Small intestine (tissue), 7 donors: Measurements from ENCODE around the gene CCDC106. TPM values are rescaled to one million over a fixed set of nuclear protein-coding genes. Genes with fewer than 3 reads are reported as not detected.
A peak's percentile ranks its signal among the peaks of the same experiment; 100 is the strongest.

Source experiments
- DNase-seq, 2 donors: peaks; one replicate each; pipeline versions ENCODE4 v3.0.0 to v3.0.0-alpha.2; 2013
- FAIRE-seq: peaks from 2 replicates; lab custom pipeline; 2012; peaks lifted over from hg19 to GRCh38; lab: Jason Lieb, UNC
- H3K27ac ChIP-seq, 3 donors: one replicate each; pipeline ENCODE4 v1.5.1; 2013; ENCODE audit warnings: low read length in 2 of 3, mild to moderate bottlenecking in 2 of 3, control low read depth in 1 of 3, inconsistent platforms in 1 of 3, low read depth in 1 of 3, moderate library complexity in 1 of 3
- H3K27me3 ChIP-seq, 3 donors: one replicate each; pipeline ENCODE4 v1.6.1; 2013; ENCODE audit warnings: low read length in 3 of 3, inconsistent platforms in 1 of 3; ENCODE audit not compliant: control insufficient read depth in 3 of 3, insufficient read depth in 3 of 3
- H3K36me3 ChIP-seq, 3 donors: one replicate each; pipeline ENCODE4 v1.6.1; 2013; ENCODE audit warnings: low read length in 3 of 3, inconsistent platforms in 1 of 3, low read depth in 1 of 3, mild to moderate bottlenecking in 1 of 3, moderate library complexity in 1 of 3; ENCODE audit not compliant: control insufficient read depth in 3 of 3, insufficient read depth in 2 of 3
- H3K4me1 ChIP-seq, 3 donors: one replicate each; pipeline ENCODE4 v1.6.1; 2013; ENCODE audit warnings: low read length in 2 of 3, inconsistent platforms in 1 of 3, low read depth in 1 of 3, mild to moderate bottlenecking in 1 of 3, moderate library complexity in 1 of 3; ENCODE audit not compliant: control insufficient read depth in 3 of 3, insufficient read depth in 2 of 3
- H3K4me3 ChIP-seq, 3 donors: one replicate each; pipeline ENCODE4 v1.5.1; 2013; ENCODE audit warnings: low read length in 3 of 3, control low read depth in 1 of 3, inconsistent platforms in 1 of 3, low read depth in 1 of 3, mild to moderate bottlenecking in 1 of 3, moderate library complexity in 1 of 3
- H3K9me3 ChIP-seq, 2 donors: one replicate each; pipeline ENCODE4 v1.6.1; 2013; ENCODE audit warnings: low read depth in 1 of 2, low read length in 1 of 2; ENCODE audit not compliant: control insufficient read depth in 2 of 2, insufficient read depth in 1 of 2
- WGBS, 3 donors: extraction: QIAGEN DNeasy Blood & Tissue Kit; methylation state at CpG; one replicate each; pipeline ENCODE4 v1.1.7; 2013; 5-methylcytosine and 5-hydroxymethylcytosine counted together
- polyA plus RNA-seq, 4 donors: library from polyadenylated mRNA; stranded (reverse) in 3 of 4; unstranded in 1 of 4; fragments of 200-250 nt in 3 of 4; fragments of 120-200 nt in 1 of 4; gene quantifications; one replicate each; pipeline versions ENCODE4 v1.2.1 to v1.2.3, GENCODE V29; 2013
- donor health status: healthy with polysubstance abuse.
- donor health status: control.
- donor health status: control.
- donor health status: Bipolar disorder and iron deficiency.
- donor health status: healthy.

CCDC106 gene
- polyA plus RNA-seq, 4 donors = 2.5 to 12.1 (median 5.6) TPM

DNA sequence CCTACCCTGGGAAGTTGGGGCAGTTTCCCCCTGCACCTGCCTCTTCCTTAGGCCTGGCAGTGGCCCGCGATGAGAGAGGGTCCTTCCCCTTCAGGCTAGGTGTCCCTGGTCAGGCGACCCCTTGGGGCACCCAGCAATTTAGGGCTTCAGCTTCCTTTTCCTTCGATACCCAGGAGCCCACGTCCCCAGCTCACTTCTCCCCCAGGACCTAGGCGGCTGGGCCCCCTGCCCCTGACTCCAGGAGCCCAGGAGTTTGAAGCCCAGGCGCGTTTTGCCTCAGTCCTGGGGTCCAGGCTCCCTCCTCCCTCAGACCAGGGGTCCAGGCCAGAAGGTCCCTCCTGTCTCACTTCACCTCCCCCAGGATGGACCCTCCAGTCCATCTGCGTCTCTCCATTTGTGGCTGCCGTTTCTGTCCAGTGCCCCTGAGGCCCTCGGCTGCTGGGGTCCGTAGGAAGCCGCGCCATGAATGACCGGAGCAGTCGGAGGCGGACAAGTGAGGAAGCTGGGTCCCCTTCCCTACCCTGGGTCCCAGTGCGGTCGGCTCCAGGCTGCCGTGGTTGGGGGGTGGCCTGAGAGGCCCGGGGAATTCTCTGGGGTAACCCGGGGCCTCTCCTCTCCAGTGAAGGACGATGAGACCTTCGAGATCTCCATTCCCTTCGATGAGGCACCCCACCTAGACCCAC is 714 bp downstream of the CCDC106 start:
- FAIRE-seq = no peak
- peaks cover 0 to 49% (median 2%) of the 10 kb centered on the region in 3 donors for H3K36me3 ChIP-seq
- peak overlapping the region; percentile 50 to 78 (median 57) for H3K4me3 ChIP-seq
- H3K9me3 ChIP-seq = no peaks in the 10 kb centered on the region
- no peaks in the 10 kb centered on the region for H3K27me3 ChIP-seq
- peaks cover 0 to 21% (median 0%) of the 10 kb centered on the region in 3 donors for H3K4me1 ChIP-seq
- peak in 1 of 2 donors; percentile 48 for DNase-seq
- no peak overlapping the region for H3K27ac ChIP-seq
- WGBS, 3 donors = 37 to 51% (median 50%) methylated on average over 24 to 25 of the region's 25 CpGs

DNA sequence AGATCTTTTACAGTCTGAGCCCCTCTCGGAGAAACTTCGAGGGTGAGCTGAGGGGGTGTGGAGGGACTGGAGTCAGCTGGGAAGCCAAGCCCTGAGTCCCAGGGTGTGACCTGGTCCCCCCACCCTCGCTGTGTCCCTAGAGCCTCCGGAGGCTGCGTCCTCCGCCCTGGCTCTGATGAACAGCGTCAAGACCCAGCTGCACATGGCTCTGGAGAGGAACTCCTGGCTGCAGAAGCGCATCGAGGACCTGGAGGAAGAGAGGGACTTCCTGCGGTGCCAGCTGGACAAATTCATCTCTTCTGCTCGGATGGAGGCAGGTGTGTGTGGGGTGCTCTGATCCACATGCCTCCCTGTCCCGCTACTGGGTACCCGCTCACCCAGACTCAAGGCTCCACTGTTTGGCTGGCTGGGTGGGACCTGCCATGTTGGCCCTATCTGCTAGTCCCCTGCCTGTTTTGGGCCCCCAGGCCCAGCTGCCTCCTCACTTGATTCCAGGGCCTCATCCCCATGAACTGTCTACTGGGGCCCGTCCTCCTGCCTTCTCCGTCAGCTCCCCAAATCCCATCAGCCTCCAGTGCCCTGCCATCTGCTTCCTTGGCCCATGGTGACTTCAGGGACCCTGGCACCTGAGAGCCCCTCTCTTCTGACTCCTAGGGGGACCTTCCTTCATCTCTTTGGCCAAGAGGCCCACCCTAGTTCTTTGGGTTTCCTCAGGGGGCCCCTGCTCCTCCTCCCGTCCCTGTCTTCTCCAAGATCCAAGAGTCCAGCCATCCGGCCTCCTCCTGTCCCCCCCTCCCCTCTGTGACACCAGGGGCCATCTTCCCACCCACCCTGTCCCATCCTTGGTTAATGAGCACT is 1.5 kb downstream of the CCDC106 start:
- WGBS, 3 donors = 82 to 91% (median 90%) methylated on average over 15 to 17 of the region's 17 CpGs
- DNase-seq (no peak), FAIRE-seq (no peak)
- no peak overlapping the region for H3K4me3 ChIP-seq
- peaks cover 0 to 20% (median 0%) of the 10 kb centered on the region in 3 donors for H3K4me1 ChIP-seq
- peaks cover 0 to 48% (median 2%) of the 10 kb centered on the region in 3 donors for H3K36me3 ChIP-seq
- no peaks in the 10 kb centered on the region for H3K27me3 ChIP-seq
- no peak overlapping the region for H3K27ac ChIP-seq
- no peaks in the 10 kb centered on the region for H3K9me3 ChIP-seq

DNA sequence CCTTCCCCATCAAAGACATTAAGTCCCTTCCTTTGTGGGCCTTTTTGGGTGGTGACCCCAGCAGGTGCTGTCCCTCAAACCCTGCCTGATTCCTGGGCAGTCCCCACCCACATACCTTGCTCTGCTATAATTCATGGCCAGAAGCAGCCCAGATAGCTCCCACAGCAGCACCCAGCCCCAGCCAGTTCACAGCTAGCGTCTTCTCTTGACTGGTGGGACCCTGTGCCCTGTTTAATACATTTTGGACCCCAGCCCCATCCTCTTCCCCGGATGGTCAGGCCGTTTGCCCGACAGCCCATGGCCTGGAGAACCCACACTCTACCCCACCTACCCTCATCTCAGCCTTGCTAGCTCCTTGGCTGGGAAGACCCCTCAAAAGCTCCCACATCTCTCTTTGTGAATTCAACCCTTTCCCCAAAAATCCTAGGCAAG is 2.1 kb downstream of the CCDC106 start:
- FAIRE-seq = no peak
- H3K27me3 ChIP-seq = no peaks in the 10 kb centered on the region
- H3K4me1 ChIP-seq = peaks cover 0 to 17% (median 0%) of the 10 kb centered on the region in 3 donors
- no peaks in the 10 kb centered on the region for H3K9me3 ChIP-seq
- H3K4me3 ChIP-seq = no peak overlapping the region
- no peak for DNase-seq
- peaks cover 0 to 41% (median 2%) of the 10 kb centered on the region in 3 donors for H3K36me3 ChIP-seq
- 85 to 86% (median 85%) methylated on average over 4 of the region's 4 CpGs for WGBS, 3 donors
- no peak overlapping the region for H3K27ac ChIP-seq

GRCh38 chr19:55650602-55651230 is 2.7 kb downstream of the CCDC106 start:
- H3K27ac ChIP-seq = no peak overlapping the region
- WGBS, 3 donors = 92 to 94% (median 93%) methylated on average over 17 of the region's 17 CpGs
- peaks cover 0 to 36% (median 0%) of the 10 kb centered on the region in 3 donors for H3K36me3 ChIP-seq
- H3K4me3 ChIP-seq = no peak overlapping the region
- no peaks in the 10 kb centered on the region for H3K27me3 ChIP-seq
- FAIRE-seq (no peak), DNase-seq (no peak)
- peaks cover 0 to 17% (median 0%) of the 10 kb centered on the region in 3 donors for H3K4me1 ChIP-seq
- no peaks in the 10 kb centered on the region for H3K9me3 ChIP-seq

- Histone ChIP-seq H3K9me3 (no peaks in the 10 kb centered on the region), H3K27me3 (no peaks in the 10 kb centered on the region), H3K27ac (no peak overlapping the region), H3K36me3 (peaks cover 0 to 35% (median 0%) of the 10 kb centered on the region in 3 donors), H3K4me3 (no peak overlapping the region), H3K4me1 (peaks cover 0 to 17% (median 0%) of the 10 kb centered on the region in 3 donors)
- DNase-seq (no peak), FAIRE-seq (no peak)
- WGBS, 3 donors = 80 to 91% (median 86%) methylated on average over 13 to 18 of the region's 18 CpGs
These were observed 3.2 kb downstream of the CCDC106 start for GRCh38 chr19:55651236-55651635.

DNA sequence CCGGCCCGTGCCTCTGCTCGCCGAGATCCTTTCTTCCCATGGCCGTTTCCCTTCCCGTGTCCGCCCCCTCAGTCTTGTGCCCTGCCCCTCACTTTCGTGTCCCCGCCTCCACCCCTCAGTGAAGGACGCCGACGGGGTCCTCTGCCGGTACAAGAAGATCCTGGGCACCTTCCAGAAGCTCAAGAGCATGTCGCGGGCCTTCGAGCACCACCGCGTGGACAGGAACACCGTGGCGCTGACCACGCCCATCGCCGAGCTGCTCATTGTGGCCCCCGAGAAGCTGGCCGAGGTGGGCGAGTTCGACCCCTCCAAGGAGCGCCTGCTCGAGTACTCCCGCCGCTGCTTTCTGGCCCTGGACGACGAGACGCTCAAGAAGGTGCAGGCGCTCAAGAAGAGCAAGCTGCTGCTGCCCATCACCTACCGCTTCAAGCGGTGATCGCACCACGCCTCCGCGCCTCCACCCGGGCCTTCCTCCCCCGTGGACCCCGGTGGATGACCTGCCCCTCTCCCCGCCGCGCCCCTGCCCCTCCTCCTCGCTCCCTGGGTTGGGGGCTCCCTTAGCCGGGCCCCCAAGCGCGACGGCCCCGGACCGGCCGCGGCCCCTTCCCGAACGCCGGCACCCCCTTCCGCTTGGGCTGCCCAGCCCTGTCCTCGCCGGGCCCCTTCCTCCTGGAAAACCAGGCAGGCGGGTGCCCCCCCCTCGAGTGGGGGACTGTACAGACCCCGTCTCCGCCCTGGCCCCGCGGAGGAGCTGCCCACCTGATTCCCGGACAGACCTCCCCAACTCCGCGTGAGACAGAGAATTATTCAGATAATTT is 4.5 kb downstream of the CCDC106 start:
- H3K27ac ChIP-seq = no peak overlapping the region
- H3K4me1 ChIP-seq = peaks cover 5 to 22% (median 6%) of the 10 kb centered on the region in 3 donors
- H3K9me3 ChIP-seq = no peaks in the 10 kb centered on the region
- WGBS, 3 donors = 82 to 93% (median 91%) methylated on average over 65 to 71 of the region's 71 CpGs
- no peaks in the 10 kb centered on the region for H3K27me3 ChIP-seq
- no peak for FAIRE-seq
- H3K4me3 ChIP-seq = no peak overlapping the region
- DNase-seq = no peak
- peaks cover 0 to 38% (median 0%) of the 10 kb centered on the region in 3 donors for H3K36me3 ChIP-seq

- Histone ChIP-seq H3K27ac (peak overlapping the region; percentile 87 to 98 (median 95)), H3K9me3 (no peaks in the 10 kb centered on the region), H3K4me3 (peak overlapping the region; percentile 42 to 83 (median 50)), H3K36me3 (peaks cover 0 to 44% (median 0%) of the 10 kb centered on the region in 3 donors), H3K27me3 (no peaks in the 10 kb centered on the region), H3K4me1 (peaks cover 6 to 21% (median 7%) of the 10 kb centered on the region in 3 donors)
- no peak for FAIRE-seq
- 0 to 1% (median 0%) methylated on average over 51 to 57 of the region's 57 CpGs for WGBS, 3 donors
- peak; percentile 97 to 99 for DNase-seq
These were observed 5.8 kb downstream of the CCDC106 start for GRCh38 chr19:55653651-55654322.
